HG03575 (cell line): ENCODE measurements around the gene SRD5A3.

ENCODE experiments used
- ATAC-seq: cut with Tn5 transposase; IDR thresholded peaks from one replicate; pipeline ENCODE4 v1.9.1; 2021; ENCODE audit not compliant: unreplicated experiment, insufficient number of reproducible peaks, low FRiP score; ENCODE audit errors: extremely low read depth

Gene SRD5A3

GRCh38 chr4:55397520-55398321 is 51.7 kb downstream of the SRD5A3 start:
- ATAC-seq: no peak

GRCh38 chr4:55398461-55398860 is 52.4 kb downstream of the SRD5A3 start:
- no peak for ATAC-seq

- no peak for ATAC-seq
Measured at GRCh38 chr4:55398966-55399365, 52.9 kb downstream of the SRD5A3 start.

- no peak for ATAC-seq
Measured at GRCh38 chr4:55399581-55399980, 53.5 kb downstream of the SRD5A3 start.

GRCh38 chr4:55405073-55405472 is 59.0 kb downstream of the SRD5A3 start:
- ATAC-seq: no peak

- ATAC-seq: no peak
Measured at GRCh38 chr4:55406545-55406944, 60.5 kb downstream of the SRD5A3 start.

GRCh38 chr4:55407119-55407518 is 61.1 kb downstream of the SRD5A3 start:
- no peak for ATAC-seq

GRCh38 chr4:55407764-55408163 is 61.7 kb downstream of the SRD5A3 start:
- ATAC-seq: no peak

- ATAC-seq: peak; percentile 54
Measured at GRCh38 chr4:55409468-55410171, 63.6 kb downstream of the SRD5A3 start.

GRCh38 chr4:55410431-55410830 is 64.4 kb downstream of the SRD5A3 start:
- ATAC-seq: no peak

GRCh38 chr4:55411621-55412020 is 65.6 kb downstream of the SRD5A3 start:
- ATAC-seq: no peak

GRCh38 chr4:55416176-55416575 is 70.1 kb downstream of the SRD5A3 start:
- ATAC-seq: no peak
